Stimulated activated CD4-positive, alpha-beta T cell treated with anti-CD3 and anti-CD28 coated beads, Interleukin-15, amount 100 ng/mL, for 1 hour (primary cell): ENCODE results near the gene ZBTB46.
"Not testable (repeated sequence)": the region's sequence is repeated elsewhere in the genome, so short reads cannot be mapped to it uniquely, and the experiment has no call there.

Experiments
- DNase-seq, 2 donors: peaks; one replicate each; pipeline ENCODE4 v3.0.0-alpha.2; 2020; ENCODE audit warnings: low read depth in 1 of 2, low spot score in 1 of 2

Gene ZBTB46

DNA sequence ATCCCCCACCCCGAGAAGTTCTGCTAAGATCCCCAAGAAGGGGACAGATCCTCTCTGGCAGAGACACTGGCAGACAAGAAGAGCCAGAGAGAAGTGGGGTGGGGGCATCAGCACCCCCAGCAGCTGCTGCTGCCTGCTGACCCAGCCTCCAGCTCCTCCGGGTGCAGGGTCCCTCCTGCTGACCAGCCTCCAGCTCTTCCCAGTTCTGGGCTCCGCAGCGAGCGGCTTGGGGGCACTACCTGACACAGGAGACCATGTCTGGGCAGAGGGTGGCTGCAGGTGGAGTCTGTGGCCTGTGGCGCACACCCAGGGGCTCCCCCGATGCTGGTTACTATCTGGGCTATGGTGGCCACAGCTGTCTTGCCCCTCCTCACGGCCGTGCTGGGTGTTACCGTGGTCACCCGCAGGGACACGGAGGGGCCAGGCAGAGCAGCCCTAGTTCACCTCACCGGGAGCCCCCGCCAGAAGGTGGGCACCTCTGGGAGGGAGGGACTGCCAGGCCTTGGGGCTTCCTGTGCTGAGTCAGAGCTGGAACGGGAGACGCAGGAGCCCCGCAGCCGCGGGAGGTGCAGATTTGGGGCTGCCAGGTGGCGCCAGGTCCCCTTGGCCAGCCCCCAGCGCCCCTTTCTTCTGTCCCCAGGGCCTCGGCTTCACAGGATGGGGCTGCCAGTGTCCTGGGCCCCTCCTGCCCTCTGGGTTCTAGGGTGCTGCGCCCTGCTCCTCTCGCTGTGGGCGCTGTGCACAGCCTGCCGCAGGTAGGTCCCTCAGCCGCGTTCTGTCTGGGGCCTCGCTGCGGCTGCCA, 94.0 kb downstream of the ZBTB46 start:
- DNase-seq, result no peak

- peak in 1 of 2 donors; percentile 53 for DNase-seq
These were observed 95.0 kb downstream of the ZBTB46 start, which contains the start of gene LIME1 for GRCh38 chr20:63735859-63736718. TSS of gene LIME1 (plus strand) at chr20:63736664. CDS start at chr20:63737550, 886 bp downstream.

GRCh38 chr20:63734946-63735858, 95.9 kb downstream of the ZBTB46 start:
- no peak for DNase-seq

GRCh38 chr20:63734111-63734945, 96.7 kb downstream of the ZBTB46 start:
- DNase-seq, result no peak

- no peak for DNase-seq
These were observed 97.4 kb downstream of the ZBTB46 start for GRCh38 chr20:63733579-63734081.

DNA sequence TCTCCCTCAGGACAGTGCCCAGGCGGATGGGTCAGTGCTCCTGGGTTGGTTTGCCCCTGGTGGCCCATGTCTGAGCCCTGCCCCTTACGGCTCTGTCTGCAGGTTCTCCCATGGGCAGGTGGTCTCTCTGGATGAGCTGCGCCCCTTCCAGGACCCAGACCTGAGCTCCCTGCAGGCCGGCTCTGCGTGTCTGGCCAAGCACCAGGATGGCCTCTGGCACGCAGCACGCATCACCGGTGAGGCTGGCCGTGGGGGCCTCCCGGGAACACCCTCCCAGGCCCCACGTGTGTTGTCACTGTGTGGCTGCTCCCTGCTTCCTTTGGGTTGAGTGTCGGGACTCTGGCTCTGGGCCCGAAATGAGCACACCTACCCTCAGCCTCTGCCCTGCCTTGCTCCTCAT, 97.9 kb downstream of the ZBTB46 start:
- DNase-seq, result no peak

DNA sequence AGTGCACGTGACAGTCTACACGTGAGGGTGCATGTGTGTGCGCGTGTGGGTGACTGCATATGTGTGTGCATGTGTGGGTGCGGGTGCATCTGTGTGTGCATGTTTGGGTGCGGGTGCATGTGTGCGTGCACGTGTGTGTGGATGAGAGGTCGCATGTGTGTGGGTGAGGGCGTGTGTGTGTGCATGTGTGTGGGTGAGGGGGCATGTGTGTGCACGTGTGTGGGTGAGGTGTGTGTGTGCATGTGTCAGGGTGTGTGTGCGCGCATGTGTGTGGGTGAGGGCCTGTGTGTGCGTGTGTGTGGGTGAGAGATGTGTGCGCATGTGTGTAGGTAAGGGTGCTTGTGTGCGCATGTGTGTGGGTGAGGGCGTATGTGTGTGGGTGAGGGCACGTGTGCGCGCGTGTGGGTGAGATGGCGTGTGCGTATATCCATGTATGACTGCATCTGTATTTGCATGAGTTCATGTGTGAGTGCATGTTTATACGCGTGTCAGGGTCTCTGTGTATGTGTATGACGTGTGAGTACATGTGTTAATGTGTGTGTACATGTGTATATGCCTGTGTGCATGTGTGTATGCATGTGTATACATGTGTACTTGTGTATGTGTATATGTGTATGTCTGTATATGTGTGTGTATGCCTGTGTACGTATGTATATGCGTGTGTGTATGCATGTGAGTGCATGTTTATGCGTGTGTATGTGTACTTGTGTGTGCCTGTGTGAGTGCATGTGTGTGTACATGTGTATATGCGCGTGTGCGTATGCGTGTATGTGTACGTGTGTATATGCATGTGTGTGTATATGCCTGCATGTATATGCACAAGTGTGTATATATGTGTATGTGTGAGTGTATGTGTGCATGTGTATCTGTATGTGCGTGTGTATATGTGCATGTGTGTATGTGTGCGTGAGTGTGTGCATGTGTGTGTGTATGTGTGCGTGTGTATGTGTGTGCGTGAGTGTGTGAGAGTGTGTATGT, 98.7 kb downstream of the ZBTB46 start:
- no peak for DNase-seq

DNA sequence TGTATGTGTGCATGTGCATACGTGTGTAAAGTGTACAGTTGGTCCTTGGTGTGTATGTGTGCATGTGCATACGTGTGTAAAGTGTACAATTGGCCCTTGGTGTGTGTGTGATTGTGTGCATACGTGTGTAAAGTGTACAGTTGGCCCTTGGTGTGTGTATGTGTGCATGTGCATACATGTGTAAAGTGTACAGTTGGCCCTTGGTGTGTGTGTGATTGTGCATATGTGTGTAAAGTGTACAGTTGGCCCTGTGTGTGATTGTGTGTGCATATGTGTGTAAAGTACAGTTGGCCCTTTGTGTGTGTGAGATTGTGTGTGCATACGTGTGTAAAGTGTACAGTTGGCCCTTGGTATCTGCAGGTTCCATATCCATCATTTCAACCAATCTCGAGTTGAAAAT, 99.7 kb downstream of the ZBTB46 start:
- DNase-seq, result no peak

DNA sequence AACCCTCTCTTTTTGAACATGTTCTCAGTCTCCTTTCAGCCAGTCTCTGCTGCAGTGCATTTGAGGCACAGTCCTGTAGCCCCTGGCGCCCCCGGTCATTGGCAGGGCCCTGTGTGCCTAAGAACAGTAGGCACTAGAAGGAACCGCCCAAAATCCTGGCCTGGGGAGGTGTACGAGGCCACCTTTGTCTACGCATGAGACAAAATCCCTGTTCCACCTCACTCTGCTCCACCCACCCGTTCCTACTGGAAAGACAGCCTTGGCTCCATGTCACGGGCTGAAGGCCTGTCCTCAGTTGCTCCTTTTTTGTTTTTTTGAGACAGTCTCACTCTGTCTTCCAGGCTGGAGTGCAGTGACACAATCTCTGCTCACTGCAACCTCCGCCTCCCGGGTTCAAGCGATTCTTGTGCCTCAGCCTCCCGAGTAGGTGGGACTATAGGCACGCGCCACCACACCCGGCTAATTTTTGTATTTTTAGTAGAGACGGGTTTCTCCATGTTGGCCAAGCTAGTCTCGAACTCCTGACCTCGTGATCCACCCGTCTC, 100.8 kb downstream of the ZBTB46 start:
- not testable (repeated sequence) for DNase-seq

- DNase-seq, result not testable (repeated sequence)
These were observed 108.0 kb downstream of the ZBTB46 start for GRCh38 chr20:63722967-63723622.

DNA sequence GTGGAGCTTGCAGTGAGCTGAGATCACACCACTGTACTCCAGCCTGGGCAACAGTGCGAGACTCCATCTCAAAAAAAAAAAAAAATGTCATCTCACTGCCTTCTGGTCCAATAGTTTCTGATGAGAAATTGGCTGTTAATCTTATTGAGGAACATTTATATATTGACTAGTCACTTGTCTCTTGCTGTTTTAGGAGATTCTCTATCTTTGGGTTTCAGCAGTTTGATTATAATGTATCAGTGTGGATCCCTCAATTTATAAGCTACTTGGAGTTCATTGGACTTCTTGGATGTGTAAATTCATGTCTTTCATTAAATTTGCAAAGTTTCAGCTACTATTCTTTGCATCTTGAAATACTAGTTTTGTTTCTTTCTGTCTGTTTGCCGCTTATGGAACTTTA, 112.1 kb downstream of the ZBTB46 start:
- DNase-seq, result no peak

DNA sequence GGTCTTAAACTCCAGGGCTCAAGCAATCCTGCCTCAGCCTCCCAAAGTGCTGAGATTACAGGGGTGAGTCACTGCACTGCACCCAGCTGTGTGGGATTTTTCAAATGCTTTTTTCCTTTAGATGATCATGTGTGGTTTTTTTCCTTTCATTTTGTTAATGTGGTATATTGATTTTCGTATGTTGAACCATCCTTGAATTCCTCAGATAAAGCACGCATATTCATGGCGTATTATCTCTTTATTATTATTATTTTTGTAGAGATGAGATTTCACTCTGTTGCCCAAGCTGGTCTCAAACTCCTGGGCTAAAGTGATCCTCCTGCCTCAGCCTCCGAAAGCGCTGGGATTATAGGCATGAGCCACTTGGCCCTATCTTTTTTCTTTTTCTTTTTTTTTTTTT, 116.2 kb downstream of the ZBTB46 start:
- DNase-seq, result no peak

DNA sequence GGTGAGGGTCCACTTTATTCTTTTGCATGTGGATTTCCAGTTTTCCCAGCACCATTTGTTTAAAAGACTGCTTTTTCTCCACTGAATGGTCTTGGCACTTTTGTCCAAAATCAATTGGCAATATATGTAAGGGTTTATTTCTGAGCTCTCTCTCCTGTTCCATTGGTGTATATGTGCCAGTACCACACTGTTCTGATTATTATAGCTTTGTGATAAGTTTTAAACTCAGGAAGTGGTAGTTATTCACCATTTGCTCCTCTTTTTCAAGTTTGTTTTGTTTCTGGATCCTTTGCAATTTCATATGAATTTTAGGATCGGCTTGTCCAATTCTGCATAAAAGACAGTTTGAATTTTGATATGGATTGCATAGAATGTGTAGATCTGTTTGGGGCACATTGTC, 118.9 kb downstream of the ZBTB46 start:
- no peak for DNase-seq

DNA sequence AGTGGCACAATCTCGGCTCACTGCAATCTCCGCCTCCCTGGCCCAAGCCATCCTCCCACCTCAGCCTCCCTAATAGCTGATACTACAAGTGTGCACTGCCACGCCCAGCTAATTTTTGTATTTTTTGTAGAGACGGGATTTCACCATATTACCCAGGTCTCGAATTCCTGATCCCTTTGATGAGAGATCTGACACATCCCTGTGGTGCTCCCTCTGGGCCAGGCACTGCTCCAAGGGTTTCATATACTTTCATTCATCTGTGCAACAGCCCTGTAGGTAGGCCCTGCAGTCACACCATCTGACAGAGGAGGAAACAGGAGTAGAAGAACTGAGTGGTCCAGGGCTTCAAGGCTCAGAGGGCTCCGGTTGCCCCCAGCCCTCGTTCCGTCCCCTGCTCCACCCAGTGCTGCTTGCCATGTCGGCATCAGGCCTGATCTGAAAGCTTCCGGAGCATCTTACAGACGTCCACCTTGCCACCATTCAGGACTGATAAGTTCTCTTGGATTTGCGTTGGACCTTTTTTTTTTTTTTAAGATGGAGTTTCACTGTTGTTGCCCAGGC, 119.9 kb downstream of the ZBTB46 start:
- DNase-seq, result no peak

- DNase-seq, result no peak
These were observed 121.9 kb downstream of the ZBTB46 start for GRCh38 chr20:63709149-63709527.

DNA sequence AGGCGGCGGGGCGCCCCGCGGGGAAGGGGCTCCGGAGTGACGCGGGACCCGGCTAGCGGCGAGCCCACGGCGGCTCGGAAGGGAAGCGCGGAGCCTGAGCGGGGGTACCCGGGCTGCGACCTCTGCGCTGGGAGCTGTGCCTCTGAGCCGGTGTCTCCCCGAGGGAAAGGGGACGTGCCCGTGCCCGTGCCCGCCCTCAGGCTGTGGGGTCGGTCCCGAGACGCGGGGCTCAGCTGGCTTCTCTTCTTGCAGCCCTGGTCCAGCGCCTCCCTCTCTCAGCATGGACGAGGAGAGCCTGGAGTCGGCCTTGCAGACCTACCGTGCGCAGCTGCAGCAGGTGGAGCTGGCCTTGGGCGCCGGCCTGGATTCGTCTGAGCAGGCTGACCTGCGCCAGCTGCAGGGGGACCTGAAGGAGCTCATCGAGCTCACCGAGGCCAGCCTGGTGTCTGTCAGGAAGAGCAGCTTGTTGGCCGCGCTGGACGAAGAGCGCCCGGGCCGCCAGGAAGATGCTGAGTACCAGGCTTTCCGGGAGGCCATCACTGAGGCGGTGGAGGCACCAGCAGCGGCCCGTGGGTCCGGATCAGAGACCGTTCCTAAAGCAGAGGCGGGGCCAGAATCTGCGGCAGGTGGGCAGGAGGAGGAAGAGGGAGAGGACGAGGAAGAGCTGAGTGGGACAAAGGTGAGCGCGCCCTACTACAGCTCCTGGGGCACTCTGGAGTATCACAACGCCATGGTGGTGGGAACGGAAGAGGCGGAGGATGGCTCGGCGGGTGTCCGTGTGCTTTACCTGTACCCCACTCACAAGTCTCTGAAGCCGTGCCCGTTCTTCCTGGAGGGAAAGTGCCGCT, 122.5 kb downstream of the ZBTB46 start:
- DNase-seq, result no peak
